Prostate gland (tissue), 2 donors: ENCODE measurements around the gene C13orf46. TPM values are rescaled to one million over a fixed set of nuclear protein-coding genes. Genes with fewer than 3 reads are reported as not detected.

ENCODE experiments used
- DNase-seq: peaks from one replicate; pipeline ENCODE4 v3.0.0-alpha.2; 2019; ENCODE audit warnings: low spot score
- H3K27ac ChIP-seq, 2 donors: fragments of 200-600 bp; sonication (generic); 2 replicates each; pipeline ENCODE4 v1.5.1; 2017 to 2019
- H3K27me3 ChIP-seq: fragments of 200-600 bp; sonication (generic); replicated peaks from 2 replicates; pipeline ENCODE4 v1.5.1; 2019; ENCODE audit not compliant: insufficient read depth
- H3K36me3 ChIP-seq, 2 donors: fragments of 200-600 bp; sonication (generic); 1 replicate in 1 of 2; 2 replicates in 1 of 2; pipeline versions ENCODE4 v1.5.1 to v1.8.1; 2017 to 2019
- H3K4me1 ChIP-seq: fragments of 200-600 bp; sonication (generic); replicated peaks from 2 replicates; pipeline ENCODE4 v1.5.1; 2019
- H3K4me3 ChIP-seq, 2 donors: fragments of 200-600 bp; sonication (generic); 2 replicates each; pipeline ENCODE4 v1.5.1; 2017 to 2019
- H3K9me3 ChIP-seq: fragments of 200-600 bp; sonication (generic); 2 replicates; pipeline ENCODE4 v1.5.1; 2017
- POLR2A ChIP-seq: fragments of 450-650 bp; IDR thresholded peaks from one replicate; pipeline ENCODE4 v1.6.1; 2016; ENCODE audit warnings: antibody characterized with exemption, mild to moderate bottlenecking
- POLR2AphosphoS5 ChIP-seq: sonication (generic); formaldehyde crosslinking; IDR thresholded peaks from one replicate; pipeline ENCODE4 v1.6.1; 2017; ENCODE audit warnings: antibody characterized with exemption
- WGBS: methylation state at CpG from one replicate; pipeline ENCODE4 v1.1.5; 2018; 5-methylcytosine and 5-hydroxymethylcytosine counted together
- intact Hi-C: fragments of 100-400 bp; cut with DNase I; formaldehyde crosslinking; loops from one replicate; pipeline ENCODE4 v1.14.2; 2022
- total RNA-seq, 2 donors: library from RNA; depleted of rRNA; stranded (reverse); fragments of >200 nt; gene quantifications; one replicate each; pipeline ENCODE4 v1.1.0, GENCODE V29; 2016
- TF ChIP-seq, protein P1 (sequence below), 4 experiments: fragments of 200-600 bp in 2 of 4; fragments of 450-650 bp in 2 of 4; sonication (generic) in 2 of 4; IDR thresholded peaks; 1 replicate in 3 of 4; 2 replicates in 1 of 4; pipeline ENCODE4 v1.5.1; 2016 to 2019; ENCODE audit warnings: antibody characterized with exemption in 4 of 4, mild to moderate bottlenecking in 2 of 4, moderate library complexity in 2 of 4

The C13orf46 gene
- total RNA-seq, 2 donors from 2014 or later, result 8.0 to 9.9 TPM

DNA sequence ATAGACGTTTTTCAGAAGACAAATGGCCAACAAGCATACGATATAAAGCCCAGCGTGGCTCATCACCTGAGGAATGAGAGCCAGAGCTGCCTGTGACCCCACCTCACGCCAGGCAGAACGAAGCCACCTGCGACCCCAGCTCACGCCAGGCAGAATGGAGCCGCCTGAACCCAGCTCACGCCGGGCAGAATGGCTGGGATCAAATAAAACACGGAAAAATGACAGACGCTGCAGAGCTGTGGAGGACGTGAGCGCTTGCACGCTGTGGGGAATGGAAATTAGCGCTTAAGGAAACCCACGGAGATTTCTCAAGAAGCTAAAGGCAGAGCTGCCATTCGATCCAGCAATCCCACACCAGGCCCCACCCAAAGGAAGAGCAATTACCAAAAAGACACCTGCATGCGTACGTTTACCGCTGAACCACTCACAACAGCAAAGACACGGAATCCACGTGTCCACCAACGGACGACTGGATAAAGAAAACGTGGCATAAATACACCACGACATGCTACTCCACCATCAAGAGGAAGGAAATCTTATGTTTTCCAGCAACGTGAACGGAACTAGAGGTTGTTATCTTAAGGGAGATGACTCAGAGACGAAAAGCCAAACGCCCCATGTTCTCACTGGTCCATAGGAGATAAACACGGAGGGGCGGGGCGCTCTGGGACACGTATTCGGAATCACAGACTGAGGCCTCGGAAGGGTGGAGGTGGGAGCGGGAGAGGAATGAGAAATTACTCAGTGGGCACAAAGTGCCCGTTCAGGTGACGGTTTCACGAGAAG, 30.7 kb upstream of the C13orf46 start:
- Histone ChIP-seq H3K36me3 (peaks cover 0 to 6% of the 10 kb centered on the region in 2 donors), H3K27me3 (no peaks in the 10 kb centered on the region), H3K4me1 (no peaks in the 10 kb centered on the region), H3K27ac (no peak overlapping the region), H3K4me3 (no peak overlapping the region), H3K9me3 (no peaks in the 10 kb centered on the region)
- intact Hi-C loops, result no loop called here
- no peak for DNase-seq
- 87% methylated on average over 41 of the region's 41 CpGs for WGBS
- TF ChIP-seq, protein P1, sequence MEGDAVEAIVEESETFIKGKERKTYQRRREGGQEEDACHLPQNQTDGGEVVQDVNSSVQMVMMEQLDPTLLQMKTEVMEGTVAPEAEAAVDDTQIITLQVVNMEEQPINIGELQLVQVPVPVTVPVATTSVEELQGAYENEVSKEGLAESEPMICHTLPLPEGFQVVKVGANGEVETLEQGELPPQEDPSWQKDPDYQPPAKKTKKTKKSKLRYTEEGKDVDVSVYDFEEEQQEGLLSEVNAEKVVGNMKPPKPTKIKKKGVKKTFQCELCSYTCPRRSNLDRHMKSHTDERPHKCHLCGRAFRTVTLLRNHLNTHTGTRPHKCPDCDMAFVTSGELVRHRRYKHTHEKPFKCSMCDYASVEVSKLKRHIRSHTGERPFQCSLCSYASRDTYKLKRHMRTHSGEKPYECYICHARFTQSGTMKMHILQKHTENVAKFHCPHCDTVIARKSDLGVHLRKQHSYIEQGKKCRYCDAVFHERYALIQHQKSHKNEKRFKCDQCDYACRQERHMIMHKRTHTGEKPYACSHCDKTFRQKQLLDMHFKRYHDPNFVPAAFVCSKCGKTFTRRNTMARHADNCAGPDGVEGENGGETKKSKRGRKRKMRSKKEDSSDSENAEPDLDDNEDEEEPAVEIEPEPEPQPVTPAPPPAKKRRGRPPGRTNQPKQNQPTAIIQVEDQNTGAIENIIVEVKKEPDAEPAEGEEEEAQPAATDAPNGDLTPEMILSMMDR (IDR thresholded peaks at IDR 0.05), result no peak
- TF ChIP-seq POLR2A, result no peak

DNA sequence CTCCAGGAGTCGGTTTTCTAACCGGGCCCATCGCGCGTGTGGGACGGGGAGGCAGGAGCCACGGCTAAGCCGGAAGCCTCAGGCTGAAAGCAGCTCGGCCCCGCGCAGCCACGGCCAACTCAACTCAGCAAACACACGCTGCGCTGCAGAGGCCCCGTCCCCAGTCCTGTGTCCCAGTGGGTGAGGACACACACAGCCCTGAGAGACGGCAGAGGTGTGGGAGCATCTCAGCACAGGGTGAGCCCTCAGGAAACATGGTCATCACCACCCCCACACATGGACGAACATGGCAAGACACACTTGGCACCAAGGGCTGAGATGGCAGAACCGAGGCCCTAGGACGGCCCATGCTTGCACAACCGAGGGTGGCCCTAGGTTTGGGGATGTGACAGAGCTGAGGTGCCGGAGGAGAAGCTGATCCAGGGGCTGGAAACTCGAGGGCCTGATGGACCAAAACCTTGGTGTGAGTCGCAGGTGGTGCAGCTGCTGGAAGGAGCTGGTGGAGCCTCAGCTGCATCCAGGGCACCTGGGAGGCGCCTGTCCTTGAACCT, 29.0 kb upstream of the C13orf46 start:
- WGBS, result 93% methylated on average over 23 of the region's 24 CpGs
- intact Hi-C loops, result no loop called here
- no peaks in the 10 kb centered on the region for H3K27me3 ChIP-seq
- H3K4me3 ChIP-seq, result no peak overlapping the region
- H3K4me1 ChIP-seq, result no peaks in the 10 kb centered on the region
- H3K36me3 ChIP-seq, result no peaks in the 10 kb centered on the region
- no peak overlapping the region for H3K27ac ChIP-seq
- TF ChIP-seq POLR2AphosphoS5 (no peak), POLR2A (no peak)
- TF ChIP-seq, protein P1 (IDR thresholded peaks at IDR 0.05), result no peak
- DNase-seq, result no peak
- H3K9me3 ChIP-seq, result no peaks in the 10 kb centered on the region

DNA sequence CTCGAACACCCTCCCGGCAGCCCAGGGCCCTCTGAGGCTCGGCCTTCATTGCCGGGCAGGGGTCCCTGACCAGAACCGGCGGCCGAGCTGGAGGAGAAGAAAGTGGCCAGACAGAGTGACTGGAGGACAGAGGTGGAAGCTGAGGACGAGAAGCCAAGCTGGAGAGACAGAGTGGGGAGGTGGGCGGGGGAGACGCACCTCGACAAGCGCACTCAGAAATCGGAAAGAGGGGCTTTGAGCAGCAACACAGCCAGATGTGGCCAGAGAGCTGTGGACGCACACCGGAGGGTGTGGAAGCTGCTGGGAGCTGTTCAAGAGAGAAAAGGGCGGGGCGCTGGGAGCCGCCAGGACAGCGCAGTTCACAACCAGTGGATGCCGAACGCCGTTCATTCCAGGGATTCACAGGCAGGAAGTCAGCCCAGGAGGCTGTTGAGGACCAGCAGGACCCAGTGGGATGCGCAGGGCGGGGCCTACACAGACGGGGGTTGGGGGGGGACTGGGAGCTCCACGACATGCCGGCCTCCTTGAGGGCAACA, 28.2 kb upstream of the C13orf46 start:
- no peak for DNase-seq
- H3K4me1 ChIP-seq, result no peaks in the 10 kb centered on the region
- H3K27me3 ChIP-seq, result no peaks in the 10 kb centered on the region
- H3K9me3 ChIP-seq, result no peaks in the 10 kb centered on the region
- H3K36me3 ChIP-seq, result no peaks in the 10 kb centered on the region
- H3K27ac ChIP-seq, result no peak overlapping the region
- intact Hi-C loops, result no loop called here
- WGBS, result 82% methylated on average over 27 of the region's 27 CpGs
- no peak overlapping the region for H3K4me3 ChIP-seq
- TF ChIP-seq, protein P1 (IDR thresholded peaks at IDR 0.05), result no peak
- TF ChIP-seq POLR2A (no peak), POLR2AphosphoS5 (no peak)

DNA sequence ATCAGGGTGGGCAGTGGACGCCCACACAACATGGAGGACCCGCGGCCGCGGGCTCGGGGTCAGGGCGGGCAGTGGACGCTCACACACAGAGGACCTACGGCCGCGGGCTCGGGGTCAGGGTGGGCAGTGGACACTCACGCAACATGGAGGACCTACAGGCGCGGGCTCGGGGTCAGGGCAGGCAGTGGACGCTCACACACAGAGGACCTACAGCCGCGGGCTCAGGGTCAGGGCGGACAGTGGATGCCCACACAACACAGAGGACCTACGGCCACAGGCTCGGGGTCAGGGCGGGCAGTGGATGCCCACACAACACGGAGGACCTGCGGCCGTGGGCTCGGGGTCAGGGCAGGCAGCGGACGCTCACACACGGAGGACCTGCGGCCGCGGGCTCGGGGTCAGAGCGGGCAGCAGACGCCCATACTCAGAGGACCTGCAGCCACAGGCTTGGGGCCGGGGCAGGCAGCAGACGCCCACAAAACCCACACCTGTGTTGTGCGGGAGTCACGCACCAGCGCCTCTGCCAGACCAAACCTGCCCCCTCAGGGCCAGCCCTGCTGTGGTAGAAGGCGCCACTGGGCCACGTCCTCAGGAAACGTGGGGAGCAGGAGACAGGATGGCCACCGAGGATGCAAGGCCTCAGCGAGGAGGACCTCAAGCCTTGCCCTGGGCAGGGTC, 27.6 kb upstream of the C13orf46 start:
- no peaks in the 10 kb centered on the region for H3K9me3 ChIP-seq
- no peak overlapping the region for H3K27ac ChIP-seq
- no peak overlapping the region for H3K4me3 ChIP-seq
- TF ChIP-seq, protein P1 (IDR thresholded peaks at IDR 0.05), result no peak
- TF ChIP-seq POLR2A (no peak), POLR2AphosphoS5 (no peak)
- no peaks in the 10 kb centered on the region for H3K4me1 ChIP-seq
- no peaks in the 10 kb centered on the region for H3K36me3 ChIP-seq
- intact Hi-C loops, result no loop called here
- no peak for DNase-seq
- WGBS, result 86% methylated on average over 46 of the region's 46 CpGs
- no peaks in the 10 kb centered on the region for H3K27me3 ChIP-seq
